Astrocyte (in vitro differentiated cells and primary cell): Measurements from ENCODE around the gene SH2D7. TPM values are rescaled to one million over a fixed set of nuclear protein-coding genes. Genes with fewer than 3 reads are reported as not detected.

Source experiments
- DNase-seq: peaks from one replicate; pipeline ENCODE4 v3.0.0-alpha.2; 2010; ENCODE audit warnings: low read depth
- FAIRE-seq: peaks from 2 replicates; lab custom pipeline; 2011; peaks lifted over from hg19 to GRCh38; lab: Jason Lieb, UNC
- H2AFZ ChIP-seq: 2 replicates; pipeline ENCODE4 v1.6.0; 2012; ENCODE audit warnings: low read depth, low read length, inconsistent platforms
- H3K27ac ChIP-seq: 2 replicates; pipeline ENCODE4 v1.5.1; 2011; ENCODE audit warnings: low read depth, low read length, inconsistent platforms
- H3K27me3 ChIP-seq: 2 replicates; pipeline ENCODE4 v1.6.0; 2011; ENCODE audit warnings: low read length, inconsistent platforms; ENCODE audit not compliant: insufficient read depth
- H3K36me3 ChIP-seq: 2 replicates; pipeline ENCODE4 v1.5.1; 2011; ENCODE audit warnings: low read length, inconsistent platforms; ENCODE audit not compliant: insufficient read depth
- H3K4me1 ChIP-seq: 2 replicates; pipeline ENCODE4 v1.5.1; 2011; ENCODE audit warnings: low read length, inconsistent platforms; ENCODE audit not compliant: insufficient read depth
- H3K4me2 ChIP-seq: 2 replicates; pipeline ENCODE4 v1.6.0; 2012; ENCODE audit warnings: low read length, inconsistent platforms
- H3K4me3 ChIP-seq: 2 replicates; pipeline ENCODE4 v1.5.1; 2011; ENCODE audit warnings: low read depth, mild to moderate bottlenecking, low read length, inconsistent platforms; ENCODE audit not compliant: insufficient read depth
- H3K79me2 ChIP-seq: 2 replicates; pipeline ENCODE4 v1.6.0; 2012; ENCODE audit warnings: mild to moderate bottlenecking, low read length, inconsistent platforms; ENCODE audit not compliant: insufficient read depth
- H3K9ac ChIP-seq: 2 replicates; pipeline ENCODE4 v1.6.0; 2012; ENCODE audit warnings: mild to moderate bottlenecking, low read length, inconsistent platforms
- H3K9me3 ChIP-seq: 2 replicates; pipeline ENCODE4 v1.5.1; 2012; ENCODE audit warnings: low read depth, mild to moderate bottlenecking, low read length, inconsistent platforms; ENCODE audit not compliant: insufficient read depth
- H4K20me1 ChIP-seq: 2 replicates; pipeline ENCODE4 v1.6.0; 2012; ENCODE audit warnings: low read length, inconsistent platforms; ENCODE audit not compliant: insufficient read depth
- H3K27ac Mint-ChIP-seq: one replicate; pipeline ENCODE4 v1.8.0; 2021; ENCODE audit warnings: mild to moderate bottlenecking, mixed read lengths; ENCODE audit not compliant: unreplicated experiment
- H3K27me3 Mint-ChIP-seq: one replicate; pipeline ENCODE4 v1.8.0; 2021; ENCODE audit warnings: low read depth, mixed read lengths; ENCODE audit not compliant: unreplicated experiment
- H3K36me3 Mint-ChIP-seq: one replicate; pipeline ENCODE4 v1.8.0; 2021; ENCODE audit warnings: low read depth, mixed read lengths; ENCODE audit not compliant: unreplicated experiment
- H3K4me1 Mint-ChIP-seq: one replicate; pipeline ENCODE4 v1.8.0; 2021; ENCODE audit warnings: low read depth, mixed read lengths; ENCODE audit not compliant: unreplicated experiment
- H3K4me3 Mint-ChIP-seq: one replicate; pipeline ENCODE4 v1.8.0; 2021; ENCODE audit warnings: mild to moderate bottlenecking, moderate library complexity, mixed read lengths; ENCODE audit not compliant: unreplicated experiment
- H3K9me3 Mint-ChIP-seq: one replicate; pipeline ENCODE4 v1.8.0; 2021; ENCODE audit warnings: mild to moderate bottlenecking, mixed read lengths; ENCODE audit not compliant: unreplicated experiment
- EZH2 ChIP-seq: IDR thresholded peaks from 2 replicates; pipeline ENCODE4 v1.6.1; 2012; ENCODE audit warnings: mild to moderate bottlenecking, low read length, inconsistent platforms; ENCODE audit not compliant: insufficient read depth
- total RNA-seq: library from RNA; stranded (reverse); gene quantifications from 2 replicates; pipeline ENCODE4 v1.2.1, GENCODE V29; 2021
- TF ChIP-seq, protein P1 (sequence below): IDR thresholded peaks from 2 replicates; pipeline ENCODE4 v1.5.1; 2011; ENCODE audit warnings: low read depth, mild to moderate bottlenecking, inconsistent platforms, low read length, moderate library complexity; ENCODE audit not compliant: insufficient read depth

SH2D7 gene
- total RNA-seq, 1 donor from 2014 or later = not detected

DNA sequence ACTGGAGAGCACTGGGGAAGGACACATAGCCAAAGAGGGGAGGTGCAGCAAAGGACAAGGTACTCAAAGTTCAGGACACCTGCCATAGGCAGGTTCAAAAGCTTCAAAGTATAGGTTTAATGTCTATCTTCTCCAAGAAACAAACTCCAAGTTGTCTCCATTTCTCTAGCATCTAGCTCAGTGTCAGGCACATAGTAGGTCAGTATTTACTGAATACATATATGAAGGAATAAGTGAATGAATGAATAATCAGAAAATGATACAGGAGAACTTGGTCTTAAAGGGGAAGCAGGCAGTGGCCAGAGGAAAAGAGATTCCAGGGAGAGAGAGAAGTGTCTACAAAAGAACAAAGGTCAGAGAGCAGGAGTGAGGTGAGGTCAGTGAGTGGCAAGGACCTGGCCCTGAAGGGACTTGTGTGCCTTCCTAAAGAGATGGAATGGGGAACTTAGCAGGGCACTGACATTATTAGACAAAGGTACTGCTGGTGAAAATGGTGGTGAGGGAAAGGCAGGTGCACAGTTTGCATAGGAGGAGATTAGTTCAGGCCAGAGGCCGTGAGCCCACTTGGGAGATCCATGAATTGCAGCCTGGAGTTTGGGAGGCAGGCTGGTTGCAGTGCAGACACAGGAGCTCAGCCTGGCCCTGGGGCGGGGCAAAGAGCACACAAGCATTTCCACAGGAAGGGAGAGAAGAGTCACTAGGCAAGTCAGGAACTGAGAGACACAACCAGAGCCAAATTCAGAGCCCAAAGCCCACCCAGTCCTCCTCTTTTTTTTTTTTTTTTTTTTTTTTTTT is 36.2 kb upstream of the SH2D7 start:
- H3K27me3 Mint-ChIP-seq = no peaks in the 10 kb centered on the region
- peaks cover 7% of the 10 kb centered on the region for H3K36me3 ChIP-seq
- H3K4me2 ChIP-seq = peak overlapping the region; percentile 60
- H3K9me3 Mint-ChIP-seq = peaks cover 1% of the 10 kb centered on the region
- peak overlapping the region; percentile 7 for H3K4me3 Mint-ChIP-seq
- H3K79me2 ChIP-seq = peaks cover 84% of the 10 kb centered on the region
- peak overlapping the region; percentile 4 for H3K9ac ChIP-seq
- H3K4me3 ChIP-seq = no peak overlapping the region
- H3K27me3 ChIP-seq = no peaks in the 10 kb centered on the region
- FAIRE-seq (no peak), DNase-seq (no peak)
- H3K27ac Mint-ChIP-seq = no peak overlapping the region
- peak overlapping the region; percentile 57 for H3K27ac ChIP-seq
- H2AFZ ChIP-seq = no peak overlapping the region
- peaks cover 25% of the 10 kb centered on the region for H3K4me1 Mint-ChIP-seq
- H3K9me3 ChIP-seq = no peaks in the 10 kb centered on the region
- peaks cover 4% of the 10 kb centered on the region for H3K36me3 Mint-ChIP-seq
- TF ChIP-seq, protein P1, sequence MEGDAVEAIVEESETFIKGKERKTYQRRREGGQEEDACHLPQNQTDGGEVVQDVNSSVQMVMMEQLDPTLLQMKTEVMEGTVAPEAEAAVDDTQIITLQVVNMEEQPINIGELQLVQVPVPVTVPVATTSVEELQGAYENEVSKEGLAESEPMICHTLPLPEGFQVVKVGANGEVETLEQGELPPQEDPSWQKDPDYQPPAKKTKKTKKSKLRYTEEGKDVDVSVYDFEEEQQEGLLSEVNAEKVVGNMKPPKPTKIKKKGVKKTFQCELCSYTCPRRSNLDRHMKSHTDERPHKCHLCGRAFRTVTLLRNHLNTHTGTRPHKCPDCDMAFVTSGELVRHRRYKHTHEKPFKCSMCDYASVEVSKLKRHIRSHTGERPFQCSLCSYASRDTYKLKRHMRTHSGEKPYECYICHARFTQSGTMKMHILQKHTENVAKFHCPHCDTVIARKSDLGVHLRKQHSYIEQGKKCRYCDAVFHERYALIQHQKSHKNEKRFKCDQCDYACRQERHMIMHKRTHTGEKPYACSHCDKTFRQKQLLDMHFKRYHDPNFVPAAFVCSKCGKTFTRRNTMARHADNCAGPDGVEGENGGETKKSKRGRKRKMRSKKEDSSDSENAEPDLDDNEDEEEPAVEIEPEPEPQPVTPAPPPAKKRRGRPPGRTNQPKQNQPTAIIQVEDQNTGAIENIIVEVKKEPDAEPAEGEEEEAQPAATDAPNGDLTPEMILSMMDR = no peak
- TF ChIP-seq EZH2 = no peak
- H4K20me1 ChIP-seq = peaks cover 74% of the 10 kb centered on the region
- peaks cover 31% of the 10 kb centered on the region for H3K4me1 ChIP-seq

DNA sequence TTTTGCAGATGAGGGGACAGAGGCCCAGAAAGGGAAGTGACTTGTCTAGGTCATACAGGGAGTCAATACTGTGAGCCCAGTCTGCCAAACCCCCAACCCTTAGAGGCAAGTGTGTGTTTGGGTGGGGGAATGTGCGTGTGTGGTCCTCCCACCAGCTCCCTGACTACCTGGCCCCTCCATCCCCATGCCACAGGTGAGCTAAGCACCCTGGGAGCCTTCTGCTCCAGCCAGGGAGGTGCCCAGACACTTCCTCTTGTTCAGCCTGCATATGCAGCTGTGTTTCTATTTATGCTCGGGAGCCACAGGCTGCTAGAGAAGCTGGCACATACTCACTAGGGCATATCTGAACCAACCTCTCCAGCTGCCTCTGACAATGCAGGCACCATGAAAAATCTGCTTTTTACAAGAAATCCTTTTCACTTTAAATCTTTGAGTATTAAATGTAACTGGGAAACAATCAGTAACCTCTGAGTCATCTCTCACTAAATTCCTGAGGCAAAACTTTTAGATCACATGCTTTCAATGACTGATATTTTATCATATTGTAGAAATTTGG is 35.6 kb upstream of the SH2D7 start:
- DNase-seq (peak; percentile 46), FAIRE-seq (no peak)
- peaks cover 7% of the 10 kb centered on the region for H3K36me3 ChIP-seq
- peak overlapping the region; percentile 60 for H3K4me2 ChIP-seq
- peaks cover 80% of the 10 kb centered on the region for H3K79me2 ChIP-seq
- peak overlapping the region; percentile 4 for H3K9ac ChIP-seq
- peaks cover 31% of the 10 kb centered on the region for H3K4me1 ChIP-seq
- H3K27ac Mint-ChIP-seq = no peak overlapping the region
- TF ChIP-seq, protein P1 = no peak
- TF ChIP-seq EZH2 = no peak
- H3K4me1 Mint-ChIP-seq = peaks cover 24% of the 10 kb centered on the region
- peaks cover 1% of the 10 kb centered on the region for H3K9me3 Mint-ChIP-seq
- H2AFZ ChIP-seq = no peak overlapping the region
- peaks cover 70% of the 10 kb centered on the region for H4K20me1 ChIP-seq
- no peak overlapping the region for H3K4me3 ChIP-seq
- H3K36me3 Mint-ChIP-seq = peaks cover 4% of the 10 kb centered on the region
- H3K27me3 Mint-ChIP-seq = no peaks in the 10 kb centered on the region
- H3K9me3 ChIP-seq = no peaks in the 10 kb centered on the region
- no peak overlapping the region for H3K4me3 Mint-ChIP-seq
- no peaks in the 10 kb centered on the region for H3K27me3 ChIP-seq
- peak overlapping the region; percentile 57 for H3K27ac ChIP-seq

DNA sequence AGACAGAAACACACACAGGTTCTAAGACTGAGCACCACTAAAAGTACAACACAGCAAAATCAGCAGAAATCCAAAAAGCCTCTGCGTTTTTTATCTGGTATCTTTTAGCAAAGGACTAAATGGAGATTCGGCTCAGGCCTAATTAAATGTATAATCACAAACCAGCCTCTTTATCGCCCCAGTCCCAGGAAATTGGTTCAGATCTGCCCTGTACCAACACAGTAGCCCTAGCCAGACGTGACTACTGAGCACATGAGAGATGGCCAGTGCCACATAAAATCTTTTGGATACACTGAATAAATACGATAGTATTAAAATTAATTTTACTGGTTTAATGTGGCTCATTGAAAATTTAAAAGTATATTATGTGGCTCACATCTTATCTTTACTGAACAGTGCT is 34.6 kb upstream of the SH2D7 start:
- peaks cover 7% of the 10 kb centered on the region for H3K36me3 ChIP-seq
- H3K4me3 ChIP-seq = no peak overlapping the region
- no peak overlapping the region for H2AFZ ChIP-seq
- Mint-ChIP-seq H3K4me3 (no peak overlapping the region), H3K9me3 (peaks cover 1% of the 10 kb centered on the region), H3K36me3 (peaks cover 4% of the 10 kb centered on the region), H3K27me3 (no peaks in the 10 kb centered on the region), H3K27ac (no peak overlapping the region), H3K4me1 (peaks cover 28% of the 10 kb centered on the region)
- TF ChIP-seq EZH2 = no peak
- TF ChIP-seq, protein P1 = no peak
- H3K27ac ChIP-seq = no peak overlapping the region
- DNase-seq (no peak), FAIRE-seq (no peak)
- H3K9me3 ChIP-seq = no peaks in the 10 kb centered on the region
- peaks cover 68% of the 10 kb centered on the region for H4K20me1 ChIP-seq
- peaks cover 86% of the 10 kb centered on the region for H3K79me2 ChIP-seq
- peaks cover 27% of the 10 kb centered on the region for H3K4me1 ChIP-seq
- no peaks in the 10 kb centered on the region for H3K27me3 ChIP-seq
- H3K4me2 ChIP-seq = no peak overlapping the region
- no peak overlapping the region for H3K9ac ChIP-seq
